Measurements from ENCODE around the gene HMCN2. TPM values are rescaled to one million over a fixed set of nuclear protein-coding genes. Genes with fewer than 3 reads are reported as not detected.
"Not testable (repeated sequence)": the region's sequence is repeated elsewhere in the genome, so short reads cannot be mapped to it uniquely, and the experiment has no call there.

The HMCN2 gene
- total and polyA plus RNA-seq, 4 donors: 0.25 to 14.8 (median 4.6) TPM

DNA sequence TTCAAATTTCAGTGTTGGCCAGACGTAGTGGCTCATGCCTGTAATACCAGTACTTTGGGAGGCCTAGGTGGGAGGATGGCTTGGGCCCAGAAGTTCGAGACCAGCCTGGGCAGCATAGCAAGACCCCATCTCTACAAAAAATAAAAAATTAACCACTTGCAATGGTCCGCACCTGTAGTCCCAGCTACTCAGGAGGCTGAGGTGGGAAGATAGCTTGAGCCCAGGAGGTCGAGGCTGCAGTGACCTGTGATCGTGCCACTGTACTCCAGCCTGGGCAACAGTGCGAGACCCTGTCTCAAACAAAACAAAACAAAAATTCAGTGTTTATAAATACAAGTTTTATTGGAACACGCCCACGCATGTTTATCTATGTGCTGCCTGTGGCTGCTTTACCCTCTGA, 73.3 kb downstream of the HMCN2 start:
- DNase-seq; H3K36me3 ChIP-seq (ENCODE audit: control insufficient read depth in 1 of 2, insufficient read depth in 2 of 2, low read length in 1 of 2); H3K4me3 ChIP-seq (ENCODE audit: low read length in 2 of 2); H3K9me3 ChIP-seq (ENCODE audit: control insufficient read depth, low read length); H3K4me1 ChIP-seq (ENCODE audit: control insufficient read depth in 1 of 2, insufficient read depth in 2 of 2, low read length in 2 of 2); H3K27ac ChIP-seq (ENCODE audit: low read depth in 1 of 2, low read length in 2 of 2); intact Hi-C loops (cut with DNase I); H3K27me3 ChIP-seq (ENCODE audit: control insufficient read depth in 1 of 2, insufficient read depth in 2 of 2, low read length in 1 of 2); ATAC-seq (ENCODE audit: low FRiP score): not testable (repeated sequence)
- 96% methylated on average over 8 of the region's 8 CpGs for WGBS, 2 donors

DNA sequence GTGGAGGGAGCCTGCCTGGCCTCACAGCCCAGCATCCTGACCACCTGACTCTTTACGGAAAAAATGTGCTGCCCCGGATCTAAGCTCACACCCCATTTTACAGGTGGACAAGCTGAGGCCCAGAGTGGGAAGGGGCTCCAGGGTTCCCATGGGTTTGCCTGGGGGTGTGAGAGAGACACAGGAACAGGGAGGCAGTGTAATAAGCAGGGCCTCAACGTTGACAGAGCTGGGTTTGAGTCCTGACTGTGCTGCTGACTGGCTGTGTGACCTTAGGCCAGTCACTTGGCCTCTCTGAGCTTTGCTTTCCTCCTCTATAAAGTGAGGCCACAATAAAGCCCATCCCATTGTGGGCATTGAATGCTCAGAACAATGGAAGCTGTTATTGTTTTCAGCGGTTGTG, 73.7 kb downstream of the HMCN2 start:
- no peak for ATAC-seq (ENCODE audit: low FRiP score)
- no peak for DNase-seq
- H3K27ac ChIP-seq (ENCODE audit: low read depth in 1 of 2, low read length in 2 of 2): no peak overlapping the region
- H3K27me3 ChIP-seq (ENCODE audit: control insufficient read depth in 1 of 2, insufficient read depth in 2 of 2, low read length in 1 of 2): no peaks in the 10 kb centered on the region
- 67 to 69% methylated on average over 4 of the region's 4 CpGs for WGBS, 2 donors
- intact Hi-C loops (cut with DNase I): no loop called here
- H3K9me3 ChIP-seq (ENCODE audit: control insufficient read depth, low read length): no peaks in the 10 kb centered on the region
- H3K36me3 ChIP-seq (ENCODE audit: control insufficient read depth in 1 of 2, insufficient read depth in 2 of 2, low read length in 1 of 2): no peaks in the 10 kb centered on the region
- H3K4me3 ChIP-seq (ENCODE audit: low read length in 2 of 2): no peak overlapping the region
- H3K4me1 ChIP-seq (ENCODE audit: control insufficient read depth in 1 of 2, insufficient read depth in 2 of 2, low read length in 2 of 2): no peaks in the 10 kb centered on the region

- intact Hi-C loops (cut with DNase I): loop anchor here in 1 of 2 donors (5.0 kb wide), 1 partner anchor 233 kb away; no protein-coding TSS in a partner anchor
- H3K9me3 ChIP-seq (ENCODE audit: control insufficient read depth, low read length): no peaks in the 10 kb centered on the region
- DNase-seq (no peak), ATAC-seq (ENCODE audit: low FRiP score) (no peak)
- H3K4me1 ChIP-seq (ENCODE audit: control insufficient read depth in 1 of 2, insufficient read depth in 2 of 2, low read length in 2 of 2): no peaks in the 10 kb centered on the region
- no peaks in the 10 kb centered on the region for H3K36me3 ChIP-seq (ENCODE audit: control insufficient read depth in 1 of 2, insufficient read depth in 2 of 2, low read length in 1 of 2)
- WGBS, 2 donors: 71 to 73% methylated on average over 10 of the region's 10 CpGs
- H3K27me3 ChIP-seq (ENCODE audit: control insufficient read depth in 1 of 2, insufficient read depth in 2 of 2, low read length in 1 of 2): no peaks in the 10 kb centered on the region
- H3K27ac ChIP-seq (ENCODE audit: low read depth in 1 of 2, low read length in 2 of 2): no peak overlapping the region
- H3K4me3 ChIP-seq (ENCODE audit: low read length in 2 of 2): no peak overlapping the region
Observed at GRCh38 chr9:130340011-130340410, 74.5 kb downstream of the HMCN2 start.

DNA sequence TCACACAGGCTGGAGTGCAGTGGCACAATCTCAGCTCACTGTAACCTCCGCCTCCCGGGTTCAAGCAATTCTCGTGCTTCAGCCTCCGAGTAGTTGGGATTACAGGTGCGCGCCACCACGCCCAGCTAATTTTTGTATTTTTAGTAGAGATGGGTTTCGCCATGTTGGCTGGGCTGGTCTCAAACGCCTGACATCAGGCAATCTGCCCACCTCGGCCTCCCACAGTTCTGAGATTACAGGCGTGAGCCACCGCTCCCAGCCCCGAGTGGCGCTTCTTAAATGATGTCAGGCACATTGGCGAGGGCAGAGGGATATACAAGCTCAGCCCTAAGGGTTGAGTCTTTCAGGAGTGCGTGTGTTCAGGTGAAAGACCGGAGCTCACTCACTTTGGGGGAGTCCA, 75.0 kb downstream of the HMCN2 start:
- H3K27me3 ChIP-seq (ENCODE audit: control insufficient read depth in 1 of 2, insufficient read depth in 2 of 2, low read length in 1 of 2); H3K4me1 ChIP-seq (ENCODE audit: control insufficient read depth in 1 of 2, insufficient read depth in 2 of 2, low read length in 2 of 2); ATAC-seq (ENCODE audit: low FRiP score); H3K9me3 ChIP-seq (ENCODE audit: control insufficient read depth, low read length); DNase-seq; H3K27ac ChIP-seq (ENCODE audit: low read depth in 1 of 2, low read length in 2 of 2); H3K36me3 ChIP-seq (ENCODE audit: control insufficient read depth in 1 of 2, insufficient read depth in 2 of 2, low read length in 1 of 2); H3K4me3 ChIP-seq (ENCODE audit: low read length in 2 of 2): not testable (repeated sequence)
- 89 to 93% methylated on average over 17 of the region's 17 CpGs for WGBS, 2 donors
- intact Hi-C loops (cut with DNase I): loop anchor here in 1 of 2 donors (5.0 kb wide), 1 partner anchor 233 kb away; no protein-coding TSS in a partner anchor

DNA sequence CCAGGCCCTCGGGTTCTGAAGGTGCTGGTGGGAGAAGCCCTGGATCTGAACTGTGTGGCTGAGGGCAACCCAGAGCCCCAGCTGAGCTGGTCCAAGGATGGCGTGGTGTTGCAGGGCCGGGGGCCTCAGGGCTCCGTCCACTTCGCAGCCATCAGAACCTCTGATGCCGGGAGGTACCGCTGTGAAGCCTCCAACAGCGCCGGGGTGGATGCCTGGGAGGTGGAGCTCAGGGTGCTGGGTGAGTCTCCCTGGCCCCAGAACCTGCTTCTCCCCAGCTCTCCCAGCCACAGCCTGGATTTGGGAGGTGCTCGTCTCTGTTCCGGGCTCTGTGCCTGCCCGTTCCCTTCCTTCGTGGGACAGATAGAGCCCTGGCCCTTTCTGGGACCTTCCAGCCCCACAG, 75.6 kb downstream of the HMCN2 start:
- DNase-seq: no peak
- ATAC-seq (ENCODE audit: low FRiP score): no peak
- Histone ChIP-seq H3K27me3 (ENCODE audit: control insufficient read depth in 1 of 2, insufficient read depth in 2 of 2, low read length in 1 of 2) (no peaks in the 10 kb centered on the region), H3K9me3 (ENCODE audit: control insufficient read depth, low read length) (no peaks in the 10 kb centered on the region), H3K36me3 (ENCODE audit: control insufficient read depth in 1 of 2, insufficient read depth in 2 of 2, low read length in 1 of 2) (no peaks in the 10 kb centered on the region), H3K4me3 (ENCODE audit: low read length in 2 of 2) (no peak overlapping the region), H3K4me1 (ENCODE audit: control insufficient read depth in 1 of 2, insufficient read depth in 2 of 2, low read length in 2 of 2) (no peaks in the 10 kb centered on the region), H3K27ac (ENCODE audit: low read depth in 1 of 2, low read length in 2 of 2) (no peak overlapping the region)
- 70 to 81% methylated on average over 13 of the region's 13 CpGs for WGBS, 2 donors
- intact Hi-C loops (cut with DNase I): loop anchor here in 1 of 2 donors (5.0 kb wide), 1 partner anchor 234 kb away; no protein-coding TSS in a partner anchor

DNA sequence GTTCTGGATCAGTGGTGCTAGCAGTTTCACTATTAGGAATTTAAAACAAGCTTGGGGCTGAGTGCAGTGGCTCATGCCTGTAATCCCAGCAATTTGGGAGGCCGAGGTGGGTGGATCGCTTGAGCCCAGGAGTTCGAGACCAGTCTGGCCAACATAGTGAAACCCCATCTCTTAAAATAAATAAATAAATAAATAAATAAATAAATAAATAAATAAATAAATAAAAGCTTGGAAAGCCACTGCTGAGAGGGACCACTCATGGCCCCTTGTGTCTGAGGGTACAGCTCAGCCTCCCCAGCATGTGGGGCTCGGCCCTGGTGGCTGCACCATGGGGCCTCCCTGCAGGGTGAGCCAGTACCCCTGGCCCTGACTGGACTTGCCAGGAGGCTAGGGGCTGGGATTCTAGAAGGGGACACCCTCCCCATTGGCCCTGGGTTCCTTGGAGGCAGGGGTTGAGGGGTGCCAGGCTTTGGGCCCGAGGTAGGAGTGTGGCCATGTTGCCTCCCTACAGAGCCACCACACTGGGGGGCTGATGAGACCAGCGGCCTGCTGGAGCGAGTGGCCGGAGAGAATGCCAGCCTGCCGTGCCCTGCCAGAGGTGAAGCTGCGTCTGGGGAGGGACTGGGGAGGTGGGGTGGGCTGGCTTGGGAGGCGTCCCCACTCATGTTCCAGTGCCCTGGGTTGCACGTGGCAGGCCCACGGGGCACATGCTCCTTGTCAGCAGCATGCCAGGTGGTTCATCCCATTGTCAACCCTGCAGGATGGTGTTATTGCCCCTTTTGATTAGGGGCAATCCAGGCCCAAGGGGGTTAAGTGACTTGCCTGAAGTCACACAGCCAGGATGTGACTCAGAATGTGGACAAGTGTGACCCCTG, 76.5 kb downstream of the HMCN2 start:
- H3K27ac ChIP-seq (ENCODE audit: low read depth in 1 of 2, low read length in 2 of 2): no peak overlapping the region
- no peak for ATAC-seq (ENCODE audit: low FRiP score)
- intact Hi-C loops (cut with DNase I): loop anchor here (2.0 to 5.0 kb wide), 2 partner anchors 235 kb away; no protein-coding TSS in a partner anchor
- no peaks in the 10 kb centered on the region for H3K36me3 ChIP-seq (ENCODE audit: control insufficient read depth in 1 of 2, insufficient read depth in 2 of 2, low read length in 1 of 2)
- H3K4me3 ChIP-seq (ENCODE audit: low read length in 2 of 2): no peak overlapping the region
- H3K27me3 ChIP-seq (ENCODE audit: control insufficient read depth in 1 of 2, insufficient read depth in 2 of 2, low read length in 1 of 2): no peaks in the 10 kb centered on the region
- no peaks in the 10 kb centered on the region for H3K9me3 ChIP-seq (ENCODE audit: control insufficient read depth, low read length)
- 80 to 83% methylated on average over 13 of the region's 13 CpGs for WGBS, 2 donors
- no peaks in the 10 kb centered on the region for H3K4me1 ChIP-seq (ENCODE audit: control insufficient read depth in 1 of 2, insufficient read depth in 2 of 2, low read length in 2 of 2)
- no peak for DNase-seq

GRCh38 chr9:130342714-130343085, 77.1 kb downstream of the HMCN2 start:
- ATAC-seq (ENCODE audit: low FRiP score): no peak
- intact Hi-C loops (cut with DNase I): loop anchor here (2.0 to 5.0 kb wide), 2 partner anchors 235 to 236 kb away; no protein-coding TSS in a partner anchor

GRCh38 chr9:130343445-130343918, 77.9 kb downstream of the HMCN2 start:
- DNase-seq: no peak
- WGBS, 2 donors: 34 to 35% methylated on average over 11 to 12 of the region's 12 CpGs

More at GRCh38 chr9:130342714-130343085, 77.1 kb downstream of the HMCN2 start:
- no peak for DNase-seq
- no peaks in the 10 kb centered on the region for H3K4me1 ChIP-seq (ENCODE audit: control insufficient read depth in 1 of 2, insufficient read depth in 2 of 2, low read length in 2 of 2)
- no peak overlapping the region for H3K4me3 ChIP-seq (ENCODE audit: low read length in 2 of 2)
- H3K36me3 ChIP-seq (ENCODE audit: control insufficient read depth in 1 of 2, insufficient read depth in 2 of 2, low read length in 1 of 2): no peaks in the 10 kb centered on the region
- H3K9me3 ChIP-seq (ENCODE audit: control insufficient read depth, low read length): no peaks in the 10 kb centered on the region
- WGBS, 2 donors: 82 to 84% methylated on average over 11 of the region's 11 CpGs
- no peaks in the 10 kb centered on the region for H3K27me3 ChIP-seq (ENCODE audit: control insufficient read depth in 1 of 2, insufficient read depth in 2 of 2, low read length in 1 of 2)
- no peak overlapping the region for H3K27ac ChIP-seq (ENCODE audit: low read depth in 1 of 2, low read length in 2 of 2)

More at GRCh38 chr9:130343445-130343918, 77.9 kb downstream of the HMCN2 start:
- Histone ChIP-seq H3K4me3 (ENCODE audit: low read length in 2 of 2) (no peak overlapping the region), H3K27ac (ENCODE audit: low read depth in 1 of 2, low read length in 2 of 2) (no peak overlapping the region), H3K4me1 (ENCODE audit: control insufficient read depth in 1 of 2, insufficient read depth in 2 of 2, low read length in 2 of 2) (no peaks in the 10 kb centered on the region), H3K27me3 (ENCODE audit: control insufficient read depth in 1 of 2, insufficient read depth in 2 of 2, low read length in 1 of 2) (no peaks in the 10 kb centered on the region), H3K36me3 (ENCODE audit: control insufficient read depth in 1 of 2, insufficient read depth in 2 of 2, low read length in 1 of 2) (no peaks in the 10 kb centered on the region), H3K9me3 (ENCODE audit: control insufficient read depth, low read length) (no peaks in the 10 kb centered on the region)
- intact Hi-C loops (cut with DNase I): loop anchor here (2.0 to 5.0 kb wide), 2 partner anchors 236 to 237 kb away; no protein-coding TSS in a partner anchor
- ATAC-seq (ENCODE audit: low FRiP score): no peak

Measured in aorta (tissue), 5 donors.